Heart left ventricle (tissue), 16 donors: ENCODE results near the gene SLC44A5. TPM values are rescaled to one million over a fixed set of nuclear protein-coding genes. Genes with fewer than 3 reads are reported as not detected.

ENCODE experiments used
- ATAC-seq, 4 donors: fragments of 200-7000 bp; cut with Tn5 transposase; one replicate each; pipeline ENCODE4 v1.9.1; 2020 to 2022; ENCODE audit warnings: moderate library complexity in 4 of 4, mild to moderate bottlenecking in 3 of 4, moderate number of reproducible peaks in 1 of 4
- DNase-seq, 5 donors: peaks; one replicate each; pipeline ENCODE4 v3.0.0-alpha.2; 2020
- H3K27ac ChIP-seq, 12 donors: fragments of 200-600 bp; sonication (generic) in 4 of 12; one replicate each; pipeline versions ENCODE4 v1.5.0 to v1.8.0; 2016 to 2022; ENCODE audit warnings: mild to moderate bottlenecking in 2 of 12
- H3K27me3 ChIP-seq, 9 donors: fragments of 200-600 bp; sonication (generic) in 2 of 9; one replicate each; pipeline versions ENCODE4 v1.5.1 to v1.8.0; 2016 to 2022; ENCODE audit warnings: mild to moderate bottlenecking in 3 of 9
- H3K36me3 ChIP-seq, 9 donors: fragments of 200-600 bp; sonication (generic) in 2 of 9; one replicate each; pipeline versions ENCODE4 v1.5.0 to v1.8.0; 2018 to 2022; ENCODE audit warnings: mild to moderate bottlenecking in 2 of 9
- H3K4me1 ChIP-seq, 12 donors: fragments of 200-600 bp; sonication (generic) in 4 of 12; one replicate each; pipeline versions ENCODE4 v1.5.0 to v1.8.0; 2016 to 2022; ENCODE audit warnings: mild to moderate bottlenecking in 3 of 12
- H3K4me3 ChIP-seq, 12 donors: fragments of 200-600 bp; sonication (generic) in 4 of 12; one replicate each; pipeline versions ENCODE4 v1.5.0 to v1.8.0; 2017 to 2022; ENCODE audit warnings: mild to moderate bottlenecking in 9 of 12, moderate library complexity in 4 of 12
- H3K9me3 ChIP-seq, 12 donors: fragments of 200-600 bp; sonication (generic) in 4 of 12; one replicate each; pipeline versions ENCODE4 v1.5.0 to v1.8.0; 2016 to 2022; ENCODE audit warnings: mild to moderate bottlenecking in 1 of 12
- CTCF ChIP-seq, 12 donors: fragments of 200-600 bp; sonication (generic) in 4 of 12; IDR thresholded peaks; one replicate each; pipeline versions ENCODE4 v1.5.0 to v1.8.0; 2018 to 2022; ENCODE audit warnings: antibody characterized with exemption in 12 of 12, mild to moderate bottlenecking in 5 of 12
- POLR2A ChIP-seq, 2 donors: fragments of 450-650 bp; IDR thresholded peaks; one replicate each; pipeline ENCODE4 v1.6.1; 2017; ENCODE audit warnings: antibody characterized with exemption in 2 of 2, mild to moderate bottlenecking in 2 of 2, moderate library complexity in 2 of 2
- WGBS, 4 donors: extraction: QIAGEN DNeasy Blood & Tissue Kit in 2 of 4; methylation state at CpG; one replicate each; pipeline versions ENCODE4 v1.1.5 to v1.1.7; 2013 to 2018; 5-methylcytosine and 5-hydroxymethylcytosine counted together
- intact Hi-C, 10 donors: fragments of 100-400 bp; cut with DNase I; formaldehyde crosslinking; loops; one replicate each; pipeline versions ENCODE4 v1.11.1 to v1.14.2; 2022
- polyA plus RNA-seq, 2 donors: library from polyadenylated mRNA; stranded (reverse); fragments of 200-250 nt; gene quantifications; one replicate each; pipeline ENCODE4 v1.2.3, GENCODE V29; 2013
- total RNA-seq, 9 donors: library from RNA; depleted of rRNA in 2 of 9; stranded (reverse); fragments of >200 nt in 2 of 9; fragmentation: NEBNext Ultra II Directional in 3 of 9; extraction: Animal tissue kit (Norgen Biotek cat#: 25700) in 3 of 9; gene quantifications; one replicate each; pipeline versions ENCODE4 v1.1.0 to v1.2.4, GENCODE V29; 2016 to 2023
- donor health status: ischemic (EF 13 %, LVEDD 7.1; RV severe dilation, severe dysfunction).
- donor health status: healthy with polysubstance abuse.
- donor health status: DM: no; HTN: yes; CAD: no.
- donor health status: DM: no; HTN: no; CAD: no.
- donor health status: ischemic (EF 25% LVEDD 6.9; RV normal size, moderate dysfunction).
- donor health status: ischemic (EF 25% LVEDD 5.7; RV mildly dilated, moderate dysfunction).
- donor health status: healthy.
- donor health status: DM: yes; HTN: yes; CAD: no.
- donor health status: ischemic (EF 35%, LVEDD 5.7; RV mildly dilated, moderate dysfunction).
- donor health status: nonischemic (EF 11% LVEDD 7.7; RV severe dilation, severe dysfunction).
- donor health status: DM: yes; HTN: yes; CAD: no.
- donor health status: PGD.
- donor health status: ischemic (EF 29% LVEDD 5.4; RV normal size, mild dysfunction).
- donor health status: nonischemic (EF 23%, LVEDD 6.1; RV moderate dilation, normal function).

The SLC44A5 gene
- total and polyA plus RNA-seq, 11 donors: 0.07 to 7.5 (median 1.8) TPM; not detected in 1

DNA sequence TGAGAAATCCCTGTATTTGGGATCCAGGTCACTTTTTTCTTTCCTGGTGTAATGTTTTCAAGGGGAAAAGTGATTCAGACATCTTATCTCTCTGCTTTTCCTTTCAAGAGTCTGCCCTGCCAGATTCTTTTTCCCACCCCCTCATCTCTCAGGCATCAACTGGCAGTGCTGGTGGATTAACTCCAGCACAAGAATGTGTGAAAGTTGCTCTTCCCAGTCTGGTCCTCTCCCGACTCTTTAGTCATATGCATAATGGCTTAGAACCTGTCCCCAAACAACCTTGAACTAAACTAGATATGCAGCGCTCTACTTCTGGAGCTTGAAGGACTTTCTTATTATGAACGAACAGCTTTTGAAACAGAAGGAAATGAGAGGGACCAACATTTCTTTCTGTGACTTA, 88.5 kb downstream of the SLC44A5 start:
- TF ChIP-seq POLR2A (IDR thresholded peaks at IDR 0.05) (no peak), CTCF (IDR thresholded peaks at IDR 0.05) (no peak)
- H3K9me3 ChIP-seq: no peaks in the 10 kb centered on the region
- H3K4me1 ChIP-seq: peaks cover 0 to 11% (median 0%) of the 10 kb centered on the region in 12 donors
- no peaks in the 10 kb centered on the region for H3K27me3 ChIP-seq
- no peaks in the 10 kb centered on the region for H3K36me3 ChIP-seq
- ATAC-seq (peak in 3 of 4 donors; percentile 52 to 74 (median 62)), DNase-seq (no peak)
- intact Hi-C loops: no loop called here
- H3K27ac ChIP-seq: no peak overlapping the region
- no peak overlapping the region for H3K4me3 ChIP-seq
- 23 to 30% (median 28%) methylated on average over 3 of the region's 3 CpGs for WGBS, 4 donors

DNA sequence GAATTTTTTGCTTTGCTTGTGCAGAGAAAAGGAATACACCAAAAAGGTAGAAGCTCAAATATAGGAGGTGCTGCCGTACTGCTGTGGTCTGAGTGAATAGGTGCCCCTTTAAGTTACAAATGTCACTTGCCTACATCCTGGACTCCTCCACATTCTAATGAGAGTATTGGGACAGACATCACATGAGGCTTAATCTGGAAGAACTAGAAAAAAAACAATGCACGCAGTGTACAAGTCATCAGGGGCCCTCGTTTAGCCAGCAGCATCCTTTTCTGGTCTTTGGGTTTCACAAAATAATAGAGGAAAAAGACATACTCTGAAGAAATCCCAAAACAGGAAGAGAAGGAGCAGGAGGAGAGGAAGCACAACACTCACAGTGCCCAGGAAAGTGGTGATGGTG, 89.3 kb downstream of the SLC44A5 start:
- no peak overlapping the region for H3K4me3 ChIP-seq
- peaks cover 0 to 11% (median 0%) of the 10 kb centered on the region in 12 donors for H3K4me1 ChIP-seq
- peak overlapping the region in 1 of 12 donors; percentile 15 for H3K27ac ChIP-seq
- TF ChIP-seq CTCF (IDR thresholded peaks at IDR 0.05) (no peak), POLR2A (IDR thresholded peaks at IDR 0.05) (no peak)
- H3K9me3 ChIP-seq: no peaks in the 10 kb centered on the region
- intact Hi-C loops: no loop called here
- 30 to 52% (median 37%) methylated on average over 3 of the region's 3 CpGs for WGBS, 4 donors
- H3K36me3 ChIP-seq: no peaks in the 10 kb centered on the region
- H3K27me3 ChIP-seq: no peaks in the 10 kb centered on the region
- peak in 1 of 4 donors; percentile 45 for ATAC-seq
- DNase-seq: no peak

DNA sequence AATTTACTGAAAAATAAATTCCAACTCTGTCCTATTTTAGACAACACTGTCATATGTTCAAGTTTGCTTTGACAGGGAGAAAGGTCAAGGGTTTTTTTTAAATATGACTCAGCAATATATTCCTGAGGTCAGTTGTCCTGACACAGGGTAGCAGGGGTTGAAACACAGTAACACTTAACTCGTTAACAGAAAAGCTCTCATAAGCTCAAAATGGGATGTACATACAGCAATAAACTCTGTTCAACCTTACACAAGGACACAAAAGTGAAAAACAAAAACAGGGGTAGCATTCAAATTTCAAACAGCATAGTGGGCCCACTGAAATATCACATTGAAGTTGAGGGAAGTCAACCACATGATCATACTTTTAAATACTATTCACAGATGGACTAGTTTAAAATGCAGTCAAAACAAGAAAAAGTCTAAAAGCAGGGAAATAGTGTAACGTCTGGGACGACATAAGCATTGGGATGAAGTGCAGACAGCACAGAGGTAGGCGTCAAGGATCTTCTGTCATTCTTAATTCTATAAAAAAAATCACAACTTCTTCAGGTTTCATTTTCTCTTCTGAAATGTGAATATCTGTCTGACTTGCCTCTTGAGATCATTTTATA, 89.9 kb downstream of the SLC44A5 start:
- H3K36me3 ChIP-seq: no peaks in the 10 kb centered on the region
- WGBS, 4 donors: 54 to 67% (median 55%) methylated on average over 4 of the region's 4 CpGs
- H3K4me3 ChIP-seq: no peak overlapping the region
- TF ChIP-seq POLR2A (IDR thresholded peaks at IDR 0.05) (no peak), CTCF (IDR thresholded peaks at IDR 0.05) (no peak)
- intact Hi-C loops: no loop called here
- no peaks in the 10 kb centered on the region for H3K9me3 ChIP-seq
- H3K4me1 ChIP-seq: peaks cover 0 to 11% (median 0%) of the 10 kb centered on the region in 12 donors
- DNase-seq: no peak
- ATAC-seq: peak in 2 of 4 donors; percentile 34 to 80
- peak overlapping the region in 2 of 12 donors; percentile 15 to 30 for H3K27ac ChIP-seq
- no peaks in the 10 kb centered on the region for H3K27me3 ChIP-seq

DNA sequence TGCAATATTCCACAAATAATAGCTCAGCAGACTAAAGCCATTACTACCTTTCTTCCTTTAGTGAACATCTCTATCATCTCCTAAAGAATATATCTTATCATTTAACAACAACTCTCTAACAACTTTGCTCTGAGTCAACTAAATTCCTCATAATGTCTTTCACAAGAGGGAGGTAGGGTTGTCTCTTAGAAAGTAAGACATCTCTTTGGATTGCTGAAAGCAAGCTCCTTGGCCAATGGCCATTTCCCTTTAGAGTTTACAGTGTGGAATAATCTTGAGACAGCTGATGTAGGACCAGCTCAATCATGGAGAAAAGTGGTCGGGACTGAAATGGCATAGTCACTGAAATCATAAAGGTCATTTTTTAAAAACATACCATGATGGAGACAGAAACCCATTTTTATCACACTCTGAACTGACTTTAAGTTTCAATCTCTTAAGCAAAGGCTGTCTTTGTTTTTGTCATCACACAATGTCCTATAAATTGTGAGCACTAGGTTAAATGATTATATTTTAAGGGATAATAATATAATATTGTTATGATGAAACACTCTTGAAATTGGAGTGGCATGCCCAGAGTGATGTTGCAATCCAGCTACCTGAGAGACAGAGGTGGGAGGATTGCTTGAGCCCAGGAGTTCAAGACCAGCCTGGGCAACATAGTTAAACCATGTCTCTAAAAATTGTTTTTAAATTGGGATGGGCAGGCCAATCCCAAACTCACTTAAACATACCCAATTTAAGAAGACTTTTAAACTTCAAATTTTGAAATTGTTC, 91.1 kb downstream of the SLC44A5 start:
- no peak overlapping the region for H3K4me3 ChIP-seq
- 63 to 87% (median 76%) methylated on average over 1 of the region's 1 CpG for WGBS, 4 donors
- peaks cover 0 to 11% (median 0%) of the 10 kb centered on the region in 12 donors for H3K4me1 ChIP-seq
- H3K27ac ChIP-seq: no peak overlapping the region
- intact Hi-C loops: no loop called here
- H3K36me3 ChIP-seq: no peaks in the 10 kb centered on the region
- no peaks in the 10 kb centered on the region for H3K27me3 ChIP-seq
- ATAC-seq: no peak
- TF ChIP-seq CTCF (IDR thresholded peaks at IDR 0.05) (no peak), POLR2A (IDR thresholded peaks at IDR 0.05) (no peak)
- H3K9me3 ChIP-seq: no peaks in the 10 kb centered on the region
- DNase-seq: no peak
